IMR-90 (cell line): ENCODE results near the gene EEF1G. TPM values are rescaled to one million over a fixed set of nuclear protein-coding genes. Genes with fewer than 3 reads are reported as not detected.

Source experiments
- ATAC-seq: fragments of 200-7000 bp; cut with Tn5 transposase; 2 replicates; pipeline ENCODE4 v1.9.1; 2020; ENCODE audit warnings: low read depth, mild to moderate bottlenecking, moderate library complexity
- BruUV-seq: library from RNA; stranded (reverse); fragments of 400-500 nt; replicated peaks from 2 replicates; lab custom pipeline; 2021; lab: Mats Ljungman, UMichigan
- CTCF ChIA-PET: fragments of 300-600 bp; formaldehyde crosslinking; extraction: SDS; loops from one replicate; lab custom pipeline; 2021; ENCODE audit warnings: antibody characterized with exemption; lab: Yijun Ruan, JAX
- POLR2A ChIA-PET: fragments of 300-600 bp; sonication (Branson Sonifier 250); formaldehyde crosslinking; loops from one replicate; lab custom pipeline; 2022; ENCODE audit warnings: antibody characterized with exemption; ENCODE audit not compliant: unreplicated experiment; lab: Charles Lee
- DNase-seq: peaks from one replicate; pipeline ENCODE4 v3.0.0; 2013
- H2AFZ ChIP-seq: replicated peaks from 2 replicates; pipeline ENCODE3; 2013; ENCODE audit warnings: low read length, mild to moderate bottlenecking; ENCODE audit not compliant: poor library complexity
- H2AK5ac ChIP-seq: 2 replicates; pipeline ENCODE4 v1.6.1; 2013; ENCODE audit warnings: low read depth, low read length, inconsistent platforms
- H2AK9ac ChIP-seq: replicated peaks from 2 replicates; pipeline ENCODE3; 2013; ENCODE audit warnings: mild to moderate bottlenecking, low read depth, low read length, moderate library complexity; ENCODE audit not compliant: poor library complexity
- H2BK120ac ChIP-seq: 2 replicates; pipeline ENCODE4 v1.6.1; 2013; ENCODE audit warnings: low read depth, low read length, inconsistent platforms
- H2BK15ac ChIP-seq: 3 replicates; pipeline ENCODE4 v1.6.1; 2013; ENCODE audit warnings: low read depth, low read length, inconsistent platforms
- H2BK20ac ChIP-seq: 2 replicates; pipeline ENCODE4 v1.6.1; 2013; ENCODE audit warnings: low read depth, mild to moderate bottlenecking, inconsistent platforms, low read length, moderate library complexity
- H2BK5ac ChIP-seq: 2 replicates; pipeline ENCODE4 v1.6.1; 2013; ENCODE audit warnings: mild to moderate bottlenecking, low read depth, low read length, inconsistent platforms; ENCODE audit not compliant: poor library complexity, severe bottlenecking
- H3K14ac ChIP-seq: replicated peaks from 2 replicates; pipeline ENCODE4 v1.6.1; 2013; ENCODE audit warnings: low read depth, low read length, inconsistent platforms
- H3K18ac ChIP-seq: 2 replicates; pipeline ENCODE4 v1.6.1; 2013; ENCODE audit warnings: low read depth, low read length, control low read depth
- H3K23ac ChIP-seq: 2 replicates; pipeline ENCODE4 v1.6.1; 2013; ENCODE audit warnings: low read depth, low read length, inconsistent platforms
- H3K27ac ChIP-seq: 2 replicates; pipeline ENCODE4 v1.5.1; 2013; ENCODE audit warnings: mild to moderate bottlenecking, control low read depth, low read length; ENCODE audit not compliant: insufficient read depth
- H3K27me3 ChIP-seq: 2 replicates; pipeline ENCODE4 v1.6.1; 2013; ENCODE audit warnings: low read length; ENCODE audit not compliant: control insufficient read depth, insufficient read depth
- H3K36me3 ChIP-seq: 2 replicates; pipeline ENCODE4 v1.6.1; 2013; ENCODE audit warnings: low read length, mixed read lengths; ENCODE audit not compliant: control insufficient read depth, insufficient read depth
- H3K4ac ChIP-seq: 2 replicates; pipeline ENCODE4 v1.6.1; 2013; ENCODE audit warnings: low read depth, low read length, inconsistent platforms
- H3K4me1 ChIP-seq: 2 replicates; pipeline ENCODE4 v1.6.1; 2013; ENCODE audit warnings: low read length, mixed read lengths; ENCODE audit not compliant: control insufficient read depth, insufficient read depth
- H3K4me2 ChIP-seq: 2 replicates; pipeline ENCODE4 v1.6.1; 2013; ENCODE audit warnings: low read depth, mild to moderate bottlenecking, control low read depth, low read length, moderate library complexity
- H3K4me3 ChIP-seq: 2 replicates; pipeline ENCODE4 v1.5.1; 2013; ENCODE audit warnings: low read depth, mild to moderate bottlenecking, control low read depth, low read length, moderate library complexity; ENCODE audit not compliant: insufficient read depth
- H3K56ac ChIP-seq: 2 replicates; pipeline ENCODE4 v1.6.1; 2013; ENCODE audit warnings: low read length, inconsistent platforms; ENCODE audit not compliant: insufficient read depth; ENCODE audit errors: extremely low read depth
- H3K79me1 ChIP-seq, 2 experiments: 2 replicates each; pipeline ENCODE4 v1.6.1; 2013; ENCODE audit warnings: low read length in 2 of 2, inconsistent platforms in 1 of 2, low read depth in 1 of 2
- H3K9ac ChIP-seq: 2 replicates; pipeline ENCODE4 v1.6.1; 2013; ENCODE audit warnings: low read depth, low read length, control low read depth
- H3K9me1 ChIP-seq: 2 replicates; pipeline ENCODE4 v1.6.1; 2013; ENCODE audit warnings: low read length, inconsistent platforms; ENCODE audit not compliant: insufficient read depth
- H3K9me3 ChIP-seq: 2 replicates; pipeline ENCODE4 v1.6.1; 2013; ENCODE audit warnings: low read length; ENCODE audit not compliant: control insufficient read depth, insufficient read depth
- H4K20me1 ChIP-seq: 2 replicates; pipeline ENCODE4 v1.6.1; 2013; ENCODE audit warnings: low read length, inconsistent platforms; ENCODE audit not compliant: insufficient read depth
- H4K5ac ChIP-seq: 2 replicates; pipeline ENCODE4 v1.6.1; 2013; ENCODE audit warnings: mild to moderate bottlenecking, low read depth, low read length, control low read depth
- H4K8ac ChIP-seq, 2 experiments: 2 replicates each; pipeline ENCODE4 v1.6.1; 2013; ENCODE audit warnings: low read depth in 2 of 2, low read length in 2 of 2, control low read depth in 1 of 2, inconsistent platforms in 1 of 2
- H4K91ac ChIP-seq: 2 replicates; pipeline ENCODE4 v1.6.1; 2013; ENCODE audit warnings: low read depth, low read length, inconsistent platforms; ENCODE audit not compliant: insufficient read depth
- BHLHE40 ChIP-seq: fragments of 150-350 bp; IDR thresholded peaks from 2 replicates; pipeline ENCODE4 v1.6.1; 2016; ENCODE audit warnings: mild to moderate bottlenecking, low read depth, low read length
- CHD1 ChIP-seq: IDR thresholded peaks from 2 replicates; pipeline ENCODE4 v1.6.1; 2012; ENCODE audit warnings: low read depth, low read length, improper control_type of control experiment
- ELK1 ChIP-seq: fragments of 150-350 bp; IDR thresholded peaks from 2 replicates; pipeline ENCODE4 v1.6.1; 2016; ENCODE audit warnings: low read depth, mild to moderate bottlenecking, low read length, moderate library complexity, borderline replicate concordance
- FOS ChIP-seq: fragments of 150-350 bp; IDR thresholded peaks from 2 replicates; pipeline ENCODE4 v1.6.1; 2016; ENCODE audit warnings: low read depth, low read length
- MAZ ChIP-seq: IDR thresholded peaks from 2 replicates; pipeline ENCODE4 v1.6.1; 2012; ENCODE audit warnings: low read depth, mild to moderate bottlenecking, low read length, improper control_type of control experiment, moderate library complexity, borderline replicate concordance
- MXI1 ChIP-seq: IDR thresholded peaks from 2 replicates; pipeline ENCODE4 v1.6.1; 2012; ENCODE audit warnings: low read depth, mild to moderate bottlenecking, low read length, moderate library complexity, borderline replicate concordance
- NFE2L2 ChIP-seq: fragments of 150-350 bp; IDR thresholded peaks from 2 replicates; pipeline ENCODE4 v1.6.1; 2016; ENCODE audit warnings: low read depth, mild to moderate bottlenecking, low read length
- POLR2A ChIP-seq: IDR thresholded peaks from 2 replicates; pipeline ENCODE4 v1.6.1; 2012; ENCODE audit warnings: mild to moderate bottlenecking, low read depth, low read length
- RAD21 ChIP-seq: IDR thresholded peaks from 2 replicates; pipeline ENCODE4 v1.6.1; 2012; ENCODE audit warnings: low read length, improper control_type of control experiment
- RCOR1 ChIP-seq: IDR thresholded peaks from 2 replicates; pipeline ENCODE4 v1.6.1; 2012; ENCODE audit warnings: mild to moderate bottlenecking, low read length, improper control_type of control experiment; ENCODE audit not compliant: insufficient replicate concordance
- RFX5 ChIP-seq: IDR thresholded peaks from 2 replicates; pipeline ENCODE4 v1.8.0; 2012; ENCODE audit warnings: low read depth, mild to moderate bottlenecking, low read length, moderate library complexity
- SMC3 ChIP-seq: fragments of 150-350 bp; IDR thresholded peaks from 2 replicates; pipeline ENCODE4 v1.6.1; 2016; ENCODE audit warnings: low read depth, mild to moderate bottlenecking, antibody characterized with exemption, low read length, moderate library complexity
- USF2 ChIP-seq: fragments of 150-350 bp; IDR thresholded peaks from 2 replicates; pipeline ENCODE4 v1.6.1; 2017; ENCODE audit warnings: mild to moderate bottlenecking, antibody characterized with exemption, low read length, low read depth
- WGBS, 2 experiments: methylation state at CpG; one replicate each; pipeline versions ENCODE4 v1.1.5 to v1.1.7; 2013; ENCODE audit warnings: missing lambda C conversion rate in 2 of 2; ENCODE audit not compliant: insufficient read length in 1 of 2; ENCODE audit errors: extremely low coverage in 2 of 2; 5-methylcytosine and 5-hydroxymethylcytosine counted together
- dilution Hi-C: fragments of 300-500 bp; cut with HindIII; formaldehyde crosslinking; loops from one replicate; pipeline ENCODE4 v1.14.3; 2018; ENCODE audit warnings: low sequenced_read_pairs; ENCODE audit not compliant: unreplicated experiment
- in situ Hi-C: fragments of 300-500 bp; cut with MboI; formaldehyde crosslinking; loops from 3 replicates; pipeline ENCODE4 v1.14.3; 2019; ENCODE audit warnings: low sequenced_read_pairs, inconsistent platforms, mixed read lengths
- intact Hi-C: fragments of 100-400 bp; cut with micrococcal nuclease; formaldehyde crosslinking; loops from 2 replicates; pipeline ENCODE4 v1.10.0; 2022
- polyA plus RNA-seq, 3 experiments: library from polyadenylated mRNA; depleted of rRNA; stranded (reverse); fragments of >200 nt; gene quantifications; 2 replicates each; pipeline ENCODE4 v1.2.3, GENCODE V29; 2012; ENCODE audit warnings: low replicate concordance in 1 of 3
- total RNA-seq: library from RNA; depleted of rRNA; stranded (reverse); fragments of >200 nt; gene quantifications from 2 replicates; pipeline ENCODE4 v1.2.3, GENCODE V29; 2012

Gene EEF1G
- total and polyA plus RNA-seq, 2 of the 4 experiments (the other 2 are of a cell fraction): 1,684 to 1,857 TPM

- in situ Hi-C loops: no loop called here
- no peaks in the 10 kb centered on the region; the same call in 1 of the 2 replicates for H4K20me1 ChIP-seq
- peak; percentile 99 for ATAC-seq
- H3K9ac ChIP-seq: peak within 1 kb of the TSS; percentile 97
- H3K4ac ChIP-seq: peak within 1 kb of the TSS; percentile 83
- 1% methylated on average over 38 of the region's 77 CpGs; no CpG with 5 or more reads in 1 of the 2 experiments for WGBS, 2 experiments
- H3K4me3 ChIP-seq: peak within 1 kb of the TSS; percentile 89
- H3K9me3 ChIP-seq: no peaks in the 10 kb centered on the region
- peaks cover 27% of the 10 kb centered on the region for H3K36me3 ChIP-seq
- 0 out of 2 replicates have a peak within 1 kb of the TSS, but pooled peaks have one; percentile 18 for H2BK20ac ChIP-seq
- peaks cover 21 to 27% of the 10 kb centered on the region in 2 experiments for H3K79me1 ChIP-seq
- peak within 1 kb of the TSS; percentile 7; the same call in 1 of the 3 replicates for H2BK15ac ChIP-seq
- DNase-seq: peak; percentile 98
- H2AK9ac ChIP-seq: peak within 1 kb of the TSS; percentile 94
- BruUV-seq: no TSS peak
- peak within 1 kb of the TSS; percentile 44 for H2BK5ac ChIP-seq
- H2BK120ac ChIP-seq: peak within 1 kb of the TSS; percentile 0; the same call in 1 of the 2 replicates
- peaks cover 3% of the 10 kb centered on the region for H3K4me1 ChIP-seq
- peak within 1 kb of the TSS; percentile 40 for H4K5ac ChIP-seq
- dilution Hi-C loops: no loop called here
- peak within 1 kb of the TSS; percentile 96 to 99 for H4K8ac ChIP-seq
- H3K18ac ChIP-seq: peak within 1 kb of the TSS; percentile 24; the same call in 1 of the 2 replicates
- peak within 1 kb of the TSS; percentile 94 for H3K4me2 ChIP-seq
- H3K14ac ChIP-seq: peak within 1 kb of the TSS; percentile 92
- ChIA-PET POLR2A (interaction anchor here (0.6 to 1.1 kb wide), 3 partner anchors 30 to 305 kb away, joined by 5 to 15 read pairs (median 7); partner anchors contain the start of gene TUT1), CTCF (interaction anchor here (0.6 to 2.1 kb wide), 6 partner anchors 10 to 227 kb away, joined by 3 to 5 read pairs (median 4); partner anchors contain the start of genes EML3 and TUT1)
- H2AFZ ChIP-seq: peak within 1 kb of the TSS; percentile 95
- peak within 1 kb of the TSS; percentile 75 for H3K56ac ChIP-seq
- no peaks in the 10 kb centered on the region for H3K27me3 ChIP-seq
- peak within 1 kb of the TSS; percentile 71 for H2AK5ac ChIP-seq
- H3K9me1 ChIP-seq: peaks cover 7% of the 10 kb centered on the region; the same call in 1 of the 2 replicates
- intact Hi-C loops: no loop called here
- peak within 1 kb of the TSS; percentile 80 for H3K23ac ChIP-seq
- peak within 1 kb of the TSS; percentile 87 for H4K91ac ChIP-seq
- peak within 1 kb of the TSS; percentile 96 for H3K27ac ChIP-seq
- TF ChIP-seq MAZ (peak; percentile 70; the same call in 1 of the 2 replicates), RCOR1 (no peak), POLR2A (peak; percentile 45; the same call in 1 of the 2 replicates), ELK1 (no peak), CHD1 (no peak), USF2 (peak; percentile 80), MXI1 (peak; percentile 99), RAD21 (no peak), SMC3 (no peak), RFX5 (no peak), NFE2L2 (no peak), FOS (no peak), BHLHE40 (peak; percentile 70)
These were observed 48.1 kb upstream of the EEF1G start, which contains the start of gene B3GAT3 for GRCh38 chr11:62621567-62622470. TSS of gene B3GAT3 (minus strand) at chr11:62621986. CDS start at chr11:62621947, 39 bp downstream.
